Measurements from ENCODE around the gene DSCAML1. TPM values are rescaled to one million over a fixed set of nuclear protein-coding genes. Genes with fewer than 3 reads are reported as not detected.

DSCAML1 gene
- total and polyA plus RNA-seq, 9 of the 15 experiments (the other 6 are each of a cell fraction or from before 2014, with no cell fraction given) = not detected

DNA sequence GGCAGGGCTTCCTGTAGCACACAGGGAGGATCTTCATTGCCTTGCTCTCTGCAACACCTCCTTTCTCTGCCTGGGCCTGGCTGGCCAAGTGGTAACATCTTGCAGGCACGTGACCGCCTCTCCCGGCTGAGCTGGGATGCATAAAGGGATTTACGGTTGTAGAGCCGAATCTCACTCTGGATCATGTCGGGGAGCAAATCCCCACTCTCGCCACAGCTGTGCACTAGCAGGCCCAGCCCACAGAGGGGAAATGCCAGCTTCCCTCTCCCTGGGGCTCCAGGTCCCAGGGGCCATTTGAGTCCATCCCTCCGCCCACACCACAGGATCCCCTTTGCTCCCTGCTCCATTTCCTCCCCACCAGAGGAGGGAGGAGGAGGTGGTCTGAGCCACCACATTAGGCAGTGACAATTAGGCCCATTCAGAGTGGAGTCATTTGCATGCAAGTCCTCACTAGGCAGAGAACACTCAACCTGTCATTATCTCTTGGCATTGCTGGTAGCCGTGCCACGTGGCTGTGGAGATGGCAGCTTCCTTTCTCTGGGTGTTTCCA, 196.7 kb downstream of the DSCAML1 start:
- peaks cover 7 to 60% of the 10 kb centered on the region in 2 experiments; a peak in 3 of 5 replicates for H3K27me3 ChIP-seq (ENCODE audit: control insufficient read depth in 2 of 2, insufficient read depth in 2 of 2, low read length in 2 of 2)
- no peak for DNase-seq (ENCODE audit: extremely low read depth in 1 of 4, low spot score in 3 of 4)
- WGBS (ENCODE audit: insufficient coverage, low coverage, missing lambda C conversion rate) = 3% methylated on average over 9 of the region's 10 CpGs
- TF ChIP-seq ZNF174 (CRISPR knock-in tag; IDR thresholded peaks at IDR 0.05) (no peak), TAL1 (IDR thresholded peaks at IDR 0.05) (no peak), SMARCE1 (IDR thresholded peaks at IDR 0.05) (no peak), RBM15 (IDR thresholded peaks at IDR 0.05; ENCODE audit: insufficient read depth, low read length) (no peak), ZNF217 (CRISPR knock-in tag; IDR thresholded peaks at IDR 0.05) (no peak), POLR2AphosphoS2 (IDR thresholded peaks at IDR 0.05; ENCODE audit: low read length) (no peak), THAP7 (CRISPR knock-in tag; IDR thresholded peaks at IDR 0.05) (no peak), NFE2L1 (tag; IDR thresholded peaks at IDR 0.05; ENCODE audit: borderline replicate concordance, low read depth) (no peak), ZNF639 (CRISPR knock-in tag; conservative IDR thresholded peaks at IDR 0.05 in 1 of 2, IDR thresholded peaks at IDR 0.05 in 1 of 2) (no peak), ZBTB11 (CRISPR knock-in tag; IDR thresholded peaks at IDR 0.05) (no peak), IRF1 (CRISPR knock-in tag; IDR thresholded peaks at IDR 0.05; ENCODE audit: borderline replicate concordance) (no peak)
- TF ChIP-seq, protein P1, sequence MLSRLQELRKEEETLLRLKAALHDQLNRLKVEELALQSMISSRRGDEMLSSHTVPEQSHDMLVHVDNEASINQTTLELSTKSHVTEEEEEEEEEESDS (CRISPR knock-in tag; IDR thresholded peaks at IDR 0.05) = no peak
- TF ChIP-seq, protein P2, sequence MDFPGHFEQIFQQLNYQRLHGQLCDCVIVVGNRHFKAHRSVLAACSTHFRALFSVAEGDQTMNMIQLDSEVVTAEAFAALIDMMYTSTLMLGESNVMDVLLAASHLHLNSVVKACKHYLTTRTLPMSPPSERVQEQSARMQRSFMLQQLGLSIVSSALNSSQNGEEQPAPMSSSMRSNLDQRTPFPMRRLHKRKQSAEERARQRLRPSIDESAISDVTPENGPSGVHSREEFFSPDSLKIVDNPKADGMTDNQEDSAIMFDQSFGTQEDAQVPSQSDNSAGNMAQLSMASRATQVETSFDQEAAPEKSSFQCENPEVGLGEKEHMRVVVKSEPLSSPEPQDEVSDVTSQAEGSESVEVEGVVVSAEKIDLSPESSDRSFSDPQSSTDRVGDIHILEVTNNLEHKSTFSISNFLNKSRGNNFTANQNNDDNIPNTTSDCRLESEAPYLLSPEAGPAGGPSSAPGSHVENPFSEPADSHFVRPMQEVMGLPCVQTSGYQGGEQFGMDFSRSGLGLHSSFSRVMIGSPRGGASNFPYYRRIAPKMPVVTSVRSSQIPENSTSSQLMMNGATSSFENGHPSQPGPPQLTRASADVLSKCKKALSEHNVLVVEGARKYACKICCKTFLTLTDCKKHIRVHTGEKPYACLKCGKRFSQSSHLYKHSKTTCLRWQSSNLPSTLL (IDR thresholded peaks at IDR 0.05) = no peak

More for the DNA sequence above, 196.7 kb downstream of the DSCAML1 start:
- Histone ChIP-seq H4K20me1 (replicated peaks; ENCODE audit: control insufficient read depth, insufficient read depth, low read length) (peaks cover 12% of the 10 kb centered on the region; the same call in 1 of the 2 replicates), H3K9me1 (ENCODE audit: control insufficient read depth, insufficient read depth, low read length) (no peaks in the 10 kb centered on the region), H3K4me3 (no peak overlapping the region), H3K4me1 (replicated peaks in 1 of 2; ENCODE audit: control insufficient read depth in 2 of 2, insufficient read depth in 2 of 2, low read length in 2 of 2) (no peaks in the 10 kb centered on the region), H3K79me2 (ENCODE audit: control insufficient read depth, insufficient read depth, low read length) (no peaks in the 10 kb centered on the region), H3K4me2 (ENCODE audit: insufficient read depth, low read length) (no peak overlapping the region), H3K36me3 (ENCODE audit: control insufficient read depth, insufficient read depth, low read length) (no peaks in the 10 kb centered on the region), H3K9ac (ENCODE audit: insufficient read depth in 1 of 2, low read depth in 2 of 2, low read length in 2 of 2) (no peak overlapping the region), H2AFZ (ENCODE audit: low read depth, low read length) (no peak overlapping the region), H3K9me3 (replicated peaks; ENCODE audit: control insufficient read depth, insufficient read depth, low read depth, low read length) (no peaks in the 10 kb centered on the region), H3K27ac (ENCODE audit: extremely low read depth, low read depth, low read length) (no peak overlapping the region)
- POLR2A ChIA-PET = interaction anchor here (1.1 kb wide), 1 partner anchor 16 kb away, joined by 5 read pairs; no protein-coding TSS in a partner anchor
- no TSS peak for BruUV-seq (replicated peaks)
- no peak for FAIRE-seq
- CTCF ChIA-PET (ENCODE audit: low intra/inter-chr PET ratio) = no interaction called here
- ATAC-seq = no peak
- intact Hi-C loops (cut with micrococcal nuclease) = no loop called here
- in situ Hi-C loops (cut with MboI) = no loop called here

Measured in K562 (cell line).